Hepatocyte (in vitro differentiated cells): ENCODE data around the gene JAK1. TPM values are rescaled to one million over a fixed set of nuclear protein-coding genes. Genes with fewer than 3 reads are reported as not detected.

ENCODE experiments used
- DNase-seq: peaks from one replicate; pipeline ENCODE4 v3.0.0-alpha.2; 2016; ENCODE audit warnings: low spot score
- H2AFZ ChIP-seq: fragments of 200-600 bp; sonication (generic); 2 replicates; pipeline ENCODE4 v1.6.0; 2016; ENCODE audit warnings: antibody characterized with exemption, mild to moderate bottlenecking
- H3K27ac ChIP-seq: fragments of 200-600 bp; sonication (generic); 2 replicates; pipeline ENCODE4 v1.5.1; 2016; ENCODE audit warnings: mild to moderate bottlenecking
- H3K27me3 ChIP-seq: fragments of 200-600 bp; sonication (generic); 2 replicates; pipeline ENCODE4 v1.6.1; 2016
- H3K36me3 ChIP-seq: fragments of 200-600 bp; sonication (generic); replicated peaks from 2 replicates; pipeline ENCODE4 v1.5.1; 2016; ENCODE audit warnings: low read depth; ENCODE audit not compliant: insufficient read depth
- H3K4me1 ChIP-seq: fragments of 200-600 bp; sonication (generic); 2 replicates; pipeline ENCODE4 v1.5.1; 2016; ENCODE audit warnings: mild to moderate bottlenecking, moderate library complexity; ENCODE audit not compliant: insufficient read depth
- H3K4me2 ChIP-seq: fragments of 200-600 bp; sonication (generic); 2 replicates; pipeline ENCODE4 v1.6.0; 2016
- H3K4me3 ChIP-seq: fragments of 200-600 bp; sonication (generic); 2 replicates; pipeline ENCODE4 v1.5.1; 2016; ENCODE audit warnings: mild to moderate bottlenecking
- H3K79me2 ChIP-seq: fragments of 200-600 bp; sonication (generic); 2 replicates; pipeline ENCODE4 v1.6.0; 2017; ENCODE audit warnings: mild to moderate bottlenecking
- H3K9me2 ChIP-seq: fragments of 200-600 bp; sonication (generic); replicated peaks from 2 replicates; pipeline ENCODE4 v1.6.0; 2017; ENCODE audit warnings: mild to moderate bottlenecking; ENCODE audit not compliant: insufficient read depth
- H3K9me3 ChIP-seq: fragments of 200-600 bp; sonication (generic); 2 replicates; pipeline ENCODE4 v1.5.1; 2016; ENCODE audit warnings: low read depth, mild to moderate bottlenecking
- H4K20me1 ChIP-seq: fragments of 200-600 bp; sonication (generic); 2 replicates; pipeline ENCODE4 v1.6.0; 2016; ENCODE audit warnings: mild to moderate bottlenecking; ENCODE audit not compliant: insufficient read depth, poor library complexity, severe bottlenecking
- EZH2 ChIP-seq: fragments of 200-600 bp; sonication (generic); IDR thresholded peaks from 2 replicates; pipeline ENCODE4 v1.6.1; 2016; ENCODE audit warnings: antibody characterized with exemption, mild to moderate bottlenecking, borderline replicate concordance
- EZH2phosphoT487 ChIP-seq: fragments of 200-600 bp; sonication (generic); IDR thresholded peaks from one replicate; pipeline ENCODE4 v1.6.1; 2018; ENCODE audit warnings: antibody characterized with exemption, mild to moderate bottlenecking, low read depth, moderate library complexity; ENCODE audit not compliant: unreplicated experiment, severe bottlenecking
- WGBS: methylation state at CpG from one replicate; pipeline ENCODE4 v1.1.6; 2016; ENCODE audit warnings: low lambda C conversion rate; ENCODE audit errors: missing lambda C conversion rate; 5-methylcytosine and 5-hydroxymethylcytosine counted together
- polyA plus RNA-seq: library from polyadenylated mRNA; unstranded; fragments of >200 nt; fragmentation: Nextera tagmentation; extraction: Ambion mirVana; gene quantifications from 2 replicates; pipeline ENCODE4 v1.2.1, GENCODE V29; 2016
- total RNA-seq: library from RNA; depleted of rRNA; stranded (reverse); fragments of >200 nt; gene quantifications from 2 replicates; pipeline ENCODE4 v1.2.3, GENCODE V29; 2014
- TF ChIP-seq, protein P1 (sequence below): fragments of 200-600 bp; sonication (generic); IDR thresholded peaks from 2 replicates; pipeline ENCODE4 v1.5.1; 2016; ENCODE audit warnings: antibody characterized with exemption, mild to moderate bottlenecking; ENCODE audit not compliant: poor library complexity

Gene JAK1
- total and polyA plus RNA-seq, 2 experiments from 2014 or later: 60.2 to 102 TPM

DNA sequence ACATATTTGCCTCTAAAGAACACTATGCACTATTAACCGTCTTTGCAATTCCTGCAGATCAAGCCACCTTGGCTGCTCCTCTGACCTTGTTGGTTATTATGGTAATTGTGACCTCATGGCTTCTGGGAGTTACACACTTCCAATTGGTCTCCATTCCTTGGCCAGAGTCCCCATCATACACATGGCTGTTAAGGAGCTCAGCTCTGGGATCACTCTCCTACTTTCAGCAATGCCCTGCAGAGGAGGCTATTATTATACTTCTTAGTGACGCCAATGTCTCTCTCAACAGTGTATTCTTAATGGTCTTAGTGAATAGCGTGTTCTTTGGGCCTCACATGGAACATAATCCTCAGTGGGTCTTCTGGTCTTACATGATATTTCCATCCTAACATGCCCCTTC is 10.0 kb upstream of the JAK1 start:
- TF ChIP-seq EZH2phosphoT487 (no peak), EZH2 (no peak)
- TF ChIP-seq, protein P1, sequence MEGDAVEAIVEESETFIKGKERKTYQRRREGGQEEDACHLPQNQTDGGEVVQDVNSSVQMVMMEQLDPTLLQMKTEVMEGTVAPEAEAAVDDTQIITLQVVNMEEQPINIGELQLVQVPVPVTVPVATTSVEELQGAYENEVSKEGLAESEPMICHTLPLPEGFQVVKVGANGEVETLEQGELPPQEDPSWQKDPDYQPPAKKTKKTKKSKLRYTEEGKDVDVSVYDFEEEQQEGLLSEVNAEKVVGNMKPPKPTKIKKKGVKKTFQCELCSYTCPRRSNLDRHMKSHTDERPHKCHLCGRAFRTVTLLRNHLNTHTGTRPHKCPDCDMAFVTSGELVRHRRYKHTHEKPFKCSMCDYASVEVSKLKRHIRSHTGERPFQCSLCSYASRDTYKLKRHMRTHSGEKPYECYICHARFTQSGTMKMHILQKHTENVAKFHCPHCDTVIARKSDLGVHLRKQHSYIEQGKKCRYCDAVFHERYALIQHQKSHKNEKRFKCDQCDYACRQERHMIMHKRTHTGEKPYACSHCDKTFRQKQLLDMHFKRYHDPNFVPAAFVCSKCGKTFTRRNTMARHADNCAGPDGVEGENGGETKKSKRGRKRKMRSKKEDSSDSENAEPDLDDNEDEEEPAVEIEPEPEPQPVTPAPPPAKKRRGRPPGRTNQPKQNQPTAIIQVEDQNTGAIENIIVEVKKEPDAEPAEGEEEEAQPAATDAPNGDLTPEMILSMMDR: no peak
- H3K36me3 ChIP-seq: no peaks in the 10 kb centered on the region
- no peaks in the 10 kb centered on the region for H3K27me3 ChIP-seq
- H3K9me2 ChIP-seq: no peaks in the 10 kb centered on the region
- H4K20me1 ChIP-seq: no peaks in the 10 kb centered on the region
- no peak overlapping the region for H3K27ac ChIP-seq
- DNase-seq: no peak
- peaks cover 2% of the 10 kb centered on the region for H3K4me1 ChIP-seq
- WGBS: 91% methylated on average over 3 of the region's 3 CpGs
- H3K79me2 ChIP-seq: no peaks in the 10 kb centered on the region
- no peak overlapping the region for H3K4me2 ChIP-seq
- H2AFZ ChIP-seq: no peak overlapping the region
- no peaks in the 10 kb centered on the region for H3K9me3 ChIP-seq
- H3K4me3 ChIP-seq: no peak overlapping the region

- no peak overlapping the region for H3K4me2 ChIP-seq
- no peak for DNase-seq
Observed at GRCh38 chr1:64975740-64976139, 9.4 kb upstream of the JAK1 start.

GRCh38 chr1:64975127-64975526 is 8.8 kb upstream of the JAK1 start:
- no peak overlapping the region for H2AFZ ChIP-seq
- no peaks in the 10 kb centered on the region for H3K79me2 ChIP-seq
- no peaks in the 10 kb centered on the region for H4K20me1 ChIP-seq
- DNase-seq: no peak
- H3K4me1 ChIP-seq: no peaks in the 10 kb centered on the region
- TF ChIP-seq, protein P1: no peak
- no peak for TF ChIP-seq EZH2
- TF ChIP-seq EZH2phosphoT487: no peak
- H3K4me3 ChIP-seq: no peak overlapping the region
- no peak overlapping the region for H3K4me2 ChIP-seq
- no peaks in the 10 kb centered on the region for H3K9me3 ChIP-seq
- no peaks in the 10 kb centered on the region for H3K36me3 ChIP-seq
- no peak overlapping the region for H3K27ac ChIP-seq
- 100% methylated on average over 1 of the region's 1 CpG for WGBS
- no peaks in the 10 kb centered on the region for H3K9me2 ChIP-seq
- H3K27me3 ChIP-seq: no peaks in the 10 kb centered on the region

More at GRCh38 chr1:64975740-64976139, 9.4 kb upstream of the JAK1 start:
- TF ChIP-seq EZH2: no peak
- TF ChIP-seq, protein P1: no peak
- no peak for TF ChIP-seq EZH2phosphoT487
- no peak overlapping the region for H2AFZ ChIP-seq
- H3K79me2 ChIP-seq: no peaks in the 10 kb centered on the region
- H3K9me3 ChIP-seq: no peaks in the 10 kb centered on the region
- no peaks in the 10 kb centered on the region for H3K36me3 ChIP-seq
- H3K4me3 ChIP-seq: no peak overlapping the region
- no peaks in the 10 kb centered on the region for H3K9me2 ChIP-seq
- H4K20me1 ChIP-seq: no peaks in the 10 kb centered on the region
- no peak overlapping the region for H3K27ac ChIP-seq
- no peaks in the 10 kb centered on the region for H3K27me3 ChIP-seq
- 82% methylated on average over 5 of the region's 5 CpGs for WGBS
- H3K4me1 ChIP-seq: no peaks in the 10 kb centered on the region

GRCh38 chr1:64974288-64974825 is 8.0 kb upstream of the JAK1 start:
- TF ChIP-seq EZH2phosphoT487 (no peak), EZH2 (no peak)
- TF ChIP-seq, protein P1: no peak
- Histone ChIP-seq H2AFZ (no peak overlapping the region), H3K27ac (no peak overlapping the region), H3K4me1 (no peaks in the 10 kb centered on the region), H3K9me3 (no peaks in the 10 kb centered on the region), H3K79me2 (no peaks in the 10 kb centered on the region), H3K4me3 (no peak overlapping the region), H3K9me2 (no peaks in the 10 kb centered on the region), H4K20me1 (no peaks in the 10 kb centered on the region), H3K4me2 (no peak overlapping the region), H3K27me3 (no peaks in the 10 kb centered on the region), H3K36me3 (no peaks in the 10 kb centered on the region)
- 68% methylated on average over 2 of the region's 2 CpGs for WGBS
- DNase-seq: no peak
